Fibroblast of pulmonary artery (primary cell): ENCODE data around the gene PNMA3.
"Not testable (repeated sequence)": the region's sequence is repeated elsewhere in the genome, so short reads cannot be mapped to it uniquely, and the experiment has no call there.

Source experiments
- DNase-seq: peaks from one replicate; pipeline ENCODE4 v3.0.0-alpha.2; 2010; ENCODE audit warnings: low read depth
- H3K4me3 ChIP-seq: replicated peaks from 2 replicates; pipeline ENCODE4 v1.5.1; 2011; ENCODE audit warnings: low read depth, mild to moderate bottlenecking, control low read depth, low read length, moderate library complexity
- CTCF ChIP-seq: IDR thresholded peaks from 2 replicates; pipeline ENCODE4 v1.5.1; 2011; ENCODE audit warnings: mild to moderate bottlenecking, control low read depth, low read length, inconsistent platforms; ENCODE audit errors: missing control alignments

PNMA3 gene

DNA sequence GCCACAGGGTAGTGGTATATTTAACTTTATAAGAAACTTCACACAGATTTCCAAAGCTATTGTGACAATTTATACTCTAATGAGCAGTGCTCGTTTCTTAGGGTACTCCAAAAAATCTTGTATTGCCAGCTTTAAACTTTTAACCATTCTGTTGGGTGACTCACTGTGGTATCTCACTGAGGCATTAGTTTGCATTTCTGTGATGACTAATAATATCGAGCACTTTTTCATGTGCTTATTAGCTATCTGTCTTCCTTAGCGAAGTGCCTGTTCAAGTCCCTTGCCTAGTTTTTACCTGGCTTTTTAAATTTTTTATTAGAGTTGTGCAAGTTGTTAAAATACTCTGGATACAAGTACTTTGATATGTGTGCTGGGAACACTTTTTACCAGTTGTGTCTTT is 5.5 kb downstream of the PNMA3 start:
- peak; percentile 28 for DNase-seq
- no peak overlapping the region for H3K4me3 ChIP-seq
- no peak for TF ChIP-seq CTCF

GRCh38 chrX:153063315-153063714 is 7.0 kb downstream of the PNMA3 start:
- peak; percentile 16 for DNase-seq
- no peak for TF ChIP-seq CTCF
- H3K4me3 ChIP-seq = no peak overlapping the region

GRCh38 chrX:153064061-153064460 is 7.8 kb downstream of the PNMA3 start:
- DNase-seq = no peak
- H3K4me3 ChIP-seq = no peak overlapping the region
- TF ChIP-seq CTCF = no peak

- DNase-seq = no peak
- no peak overlapping the region for H3K4me3 ChIP-seq
- no peak for TF ChIP-seq CTCF
Measured at GRCh38 chrX:153065389-153065788, 9.1 kb downstream of the PNMA3 start.

GRCh38 chrX:153066402-153066801 is 10.1 kb downstream of the PNMA3 start:
- H3K4me3 ChIP-seq, DNase-seq: not testable (repeated sequence)

GRCh38 chrX:153071909-153072583 is 15.8 kb downstream of the PNMA3 start, which contains the start of gene PNMA6A:
Gene PNMA6A (plus strand): TSS chrX:153072454. CDS start chrX:153073063, 609 bp downstream.
- not testable (repeated sequence) for H3K4me3 ChIP-seq, DNase-seq

- not testable (repeated sequence) for DNase-seq, H3K4me3 ChIP-seq
Measured at GRCh38 chrX:153073331-153073730, 17.1 kb downstream of the PNMA3 start.

- TF ChIP-seq CTCF = no peak
- H3K4me3 ChIP-seq = no peak overlapping the region
- DNase-seq = no peak
Measured at GRCh38 chrX:153074262-153074899, 18.1 kb downstream of the PNMA3 start.
